GM18519 (cell line): ENCODE data around the gene LASP1NB.
"Not testable (repeated sequence)": the region's sequence is repeated elsewhere in the genome, so short reads cannot be mapped to it uniquely, and the experiment has no call there.

ENCODE experiments used
- ATAC-seq: cut with Tn5 transposase; IDR thresholded peaks from one replicate; pipeline ENCODE4 v1.9.1; 2021; ENCODE audit warnings: mild to moderate bottlenecking, moderate library complexity; ENCODE audit not compliant: unreplicated experiment, low FRiP score

The LASP1NB gene

DNA sequence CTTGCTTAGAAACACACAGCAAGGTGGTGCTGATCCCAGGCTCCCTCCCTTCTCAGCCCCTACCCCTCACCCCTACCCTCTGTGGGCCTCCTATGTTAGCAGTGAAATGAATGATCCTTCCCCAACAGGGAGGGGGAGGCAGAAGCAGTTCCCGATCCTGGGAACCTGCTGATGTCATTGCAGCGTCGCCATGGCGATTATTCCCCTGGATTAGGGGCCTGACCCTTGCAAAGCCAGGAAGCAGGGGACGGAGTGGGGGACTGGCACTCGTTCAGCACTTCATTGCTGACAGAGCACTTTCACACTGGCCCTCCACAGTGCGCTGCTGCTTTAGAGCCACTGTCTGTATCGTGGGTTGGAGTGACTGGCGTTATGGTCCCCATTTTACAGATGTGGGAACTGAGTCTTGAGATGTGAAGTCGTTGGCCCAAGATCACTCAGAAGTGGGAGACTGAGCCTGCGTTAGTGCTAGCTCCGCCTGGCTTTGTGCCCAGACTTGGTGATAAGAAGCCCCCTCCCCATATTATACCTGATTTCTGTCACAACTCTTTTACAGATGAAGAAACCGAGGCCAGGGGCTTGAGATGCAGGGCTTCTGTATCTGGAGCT lies 29.0 kb upstream of the LASP1NB start:
- no peak for ATAC-seq

DNA sequence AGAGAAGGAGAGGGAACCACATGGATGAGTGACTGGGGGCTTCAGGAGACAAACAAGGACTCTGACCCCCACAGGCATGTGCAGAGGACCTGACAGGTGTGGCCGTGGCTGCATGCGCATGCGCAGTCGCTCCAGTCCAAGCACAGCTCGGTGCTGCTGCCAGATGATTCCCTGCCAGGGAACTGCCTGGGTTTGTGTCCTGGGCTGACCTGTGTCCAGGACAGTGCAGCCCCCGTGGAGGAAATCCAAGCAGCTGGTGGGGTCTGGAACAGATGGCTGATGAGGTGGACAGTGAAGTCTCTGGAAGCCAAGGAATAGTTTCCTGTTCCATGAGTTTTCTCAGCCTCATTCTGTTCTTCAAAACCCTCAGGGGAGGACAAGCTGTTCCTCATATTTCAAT lies 28.2 kb upstream of the LASP1NB start:
- no peak for ATAC-seq

DNA sequence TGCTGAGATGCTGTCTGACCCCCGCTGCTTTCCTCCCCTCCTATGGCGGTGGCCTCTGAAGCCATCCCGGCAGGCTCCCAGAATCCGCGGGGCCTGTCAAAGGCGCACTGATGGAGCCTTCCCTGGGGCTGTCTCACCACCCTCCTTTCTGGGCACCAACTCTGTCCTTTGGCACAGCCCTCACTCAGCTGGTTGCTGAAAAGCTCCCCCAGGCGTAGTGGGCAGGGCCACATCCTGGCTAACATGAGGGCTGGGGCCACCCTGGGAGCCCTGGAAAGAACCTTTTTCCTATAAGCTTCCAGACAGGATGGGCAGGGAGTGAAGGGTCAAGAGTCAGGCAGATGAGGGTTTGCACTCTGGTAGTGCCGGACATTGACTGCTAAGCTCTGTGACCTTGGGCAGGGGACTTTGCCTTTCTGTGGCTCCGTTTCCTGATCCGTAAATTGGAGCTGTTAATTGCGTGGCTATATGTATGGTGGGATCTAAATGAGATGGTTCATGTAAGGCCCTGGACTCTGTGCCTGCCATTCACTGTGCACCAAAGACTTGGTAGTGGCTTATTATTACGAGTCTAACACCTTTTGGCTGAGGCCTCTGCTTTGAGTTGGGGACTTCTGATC lies 27.6 kb upstream of the LASP1NB start:
- no peak for ATAC-seq

DNA sequence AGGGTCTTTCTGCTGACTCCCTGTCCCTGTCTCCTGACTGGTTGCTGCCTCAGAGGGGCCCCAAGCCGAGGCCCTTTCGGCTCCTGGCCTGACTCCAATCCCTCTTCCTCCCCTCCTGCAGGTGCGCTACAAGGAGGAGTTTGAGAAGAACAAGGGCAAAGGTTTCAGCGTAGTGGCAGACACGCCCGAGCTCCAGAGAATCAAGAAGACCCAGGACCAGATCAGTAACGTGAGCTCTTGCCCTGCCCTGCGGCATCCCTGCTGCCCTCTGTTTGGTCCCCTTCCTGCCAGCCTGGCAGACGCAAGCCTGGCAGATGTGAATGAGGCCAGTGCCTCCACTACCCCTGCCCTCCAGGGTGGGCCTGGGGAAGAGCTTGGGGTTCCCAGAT lies 27.1 kb upstream of the LASP1NB start:
- no peak for ATAC-seq

DNA sequence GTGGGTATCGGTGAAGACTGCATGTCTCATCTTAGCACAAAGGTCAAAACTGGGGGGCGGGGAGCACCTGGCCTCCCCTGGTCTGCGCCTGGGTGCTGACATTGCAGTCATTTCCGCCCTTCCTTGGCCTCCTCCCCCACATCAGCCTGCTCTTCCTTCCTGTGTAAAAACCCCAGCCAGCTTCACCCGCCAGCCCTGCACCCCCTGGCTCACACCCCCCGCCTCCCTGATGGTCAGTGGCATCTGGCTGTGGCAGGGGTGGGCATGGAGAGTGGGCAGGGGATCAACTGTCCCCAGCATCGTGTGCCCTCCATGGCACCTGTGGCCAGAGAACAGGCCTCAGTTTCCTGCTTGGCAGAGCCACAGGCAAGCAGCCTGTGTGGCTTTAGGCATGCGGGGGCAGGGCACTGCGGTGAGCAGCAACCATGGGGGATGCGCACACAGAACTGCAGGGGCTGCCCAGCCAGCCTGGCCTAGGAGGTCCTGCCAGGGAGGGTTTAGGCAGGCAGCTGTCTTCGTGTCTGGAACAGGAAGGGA lies 26.5 kb upstream of the LASP1NB start:
- no peak for ATAC-seq

DNA sequence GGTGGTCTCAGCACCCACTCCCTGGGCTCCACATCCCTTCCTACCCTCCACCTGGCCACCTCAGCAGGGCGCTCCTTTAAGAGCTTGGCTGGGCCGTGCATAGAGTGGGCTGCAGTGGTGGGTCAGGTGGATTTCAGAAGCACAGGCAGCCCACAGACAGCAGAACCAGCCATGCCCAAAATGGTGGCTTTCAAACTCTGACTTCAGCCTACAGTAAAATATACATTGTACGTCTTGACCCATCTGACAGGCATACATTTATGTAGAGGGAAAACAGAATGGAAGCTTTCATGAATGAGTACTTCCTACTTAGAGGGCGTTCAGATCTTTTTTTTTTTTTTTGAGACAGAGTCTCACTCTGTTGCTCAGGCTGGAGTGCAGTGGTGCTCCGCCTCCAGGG lies 26.0 kb upstream of the LASP1NB start:
- ATAC-seq = no peak

DNA sequence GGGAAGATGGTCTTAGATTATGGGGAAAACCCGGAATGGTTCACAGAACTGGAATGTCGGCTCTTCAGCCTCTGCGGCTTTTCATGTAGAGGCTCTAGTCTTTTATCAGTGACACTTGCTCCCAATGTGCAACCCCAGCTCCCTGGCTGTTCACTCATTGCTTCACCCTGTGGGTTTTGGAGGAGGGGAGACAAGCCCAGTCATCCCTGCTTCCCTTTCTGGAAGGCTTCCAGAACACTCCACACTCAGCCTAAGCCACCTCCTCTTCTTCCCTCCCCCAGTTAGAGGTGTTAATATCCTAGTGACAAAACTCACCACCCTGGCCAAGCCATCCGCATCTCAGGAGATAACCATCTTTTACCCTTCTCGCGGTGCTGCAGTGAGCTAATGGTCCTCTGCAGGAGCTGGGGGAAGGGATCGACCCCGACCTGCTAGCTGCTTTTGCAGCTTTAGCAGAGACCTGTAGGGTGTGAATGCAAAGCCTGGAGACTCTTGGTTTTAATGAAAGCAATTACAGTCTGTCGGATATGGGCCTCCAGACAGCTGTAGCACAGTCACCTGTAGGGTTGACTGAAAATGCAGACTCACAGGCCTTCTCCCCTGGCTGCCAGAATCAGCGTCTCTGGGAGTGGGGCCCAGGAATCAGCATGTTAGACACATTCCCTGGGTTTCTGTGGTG lies 24.3 kb upstream of the LASP1NB start:
- ATAC-seq = no peak

DNA sequence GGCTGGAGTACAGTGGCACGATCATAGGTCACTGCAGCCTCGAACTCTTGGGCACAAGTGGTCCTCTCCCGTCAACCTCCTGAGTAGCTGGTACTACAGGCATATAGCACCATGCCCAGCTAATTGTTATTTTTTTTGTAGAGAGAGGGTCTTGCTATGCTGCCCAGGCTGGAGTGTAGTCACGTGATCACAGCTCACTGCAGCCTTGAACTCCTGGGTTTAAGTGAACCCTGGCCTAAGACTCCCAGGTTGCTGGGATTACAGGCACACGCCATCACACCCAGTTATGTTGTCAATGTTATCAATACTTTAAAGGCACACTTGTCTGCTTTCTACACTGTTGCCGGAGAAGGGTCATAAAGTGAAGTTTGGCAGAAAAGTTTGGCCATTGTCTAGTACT lies 22.0 kb upstream of the LASP1NB start:
- ATAC-seq = no peak

DNA sequence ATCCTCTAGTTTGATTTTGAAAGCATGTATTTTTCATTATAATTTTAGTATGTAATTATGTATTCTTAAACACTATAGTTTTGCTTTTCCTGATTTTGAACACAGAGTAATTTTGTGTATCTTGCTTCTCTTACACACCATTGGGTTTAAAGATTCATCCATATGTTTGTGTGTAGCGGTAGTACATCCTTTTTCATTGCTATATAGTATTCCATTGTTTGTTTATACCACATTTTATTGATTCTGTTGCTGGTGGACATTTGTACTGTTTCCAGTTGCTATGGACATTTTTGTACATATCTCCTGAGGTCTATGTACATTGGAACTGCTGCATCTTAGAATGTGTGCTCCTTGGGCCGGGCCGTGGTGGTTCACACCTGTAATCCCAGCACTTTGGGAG lies 20.5 kb upstream of the LASP1NB start:
- ATAC-seq = no peak

DNA sequence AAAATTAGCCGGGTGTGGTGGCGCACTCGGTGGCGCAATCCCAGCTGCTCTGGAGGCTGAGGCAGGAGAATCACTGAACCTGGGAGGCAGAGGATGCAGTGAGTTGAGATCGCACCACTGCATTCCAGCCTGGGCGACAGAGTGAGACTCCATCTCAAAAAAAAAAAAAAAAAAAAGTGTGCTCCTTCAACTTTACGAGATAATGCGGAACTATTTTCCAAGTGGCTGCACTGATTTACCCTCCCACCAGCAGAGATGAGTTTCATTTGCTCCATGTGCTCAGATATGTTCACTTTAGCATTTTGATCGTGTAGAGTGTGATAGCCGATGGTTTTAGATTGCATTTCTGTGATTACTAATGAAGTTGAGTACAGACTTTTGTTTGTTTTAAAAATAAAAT lies 20.0 kb upstream of the LASP1NB start:
- no peak for ATAC-seq

DNA sequence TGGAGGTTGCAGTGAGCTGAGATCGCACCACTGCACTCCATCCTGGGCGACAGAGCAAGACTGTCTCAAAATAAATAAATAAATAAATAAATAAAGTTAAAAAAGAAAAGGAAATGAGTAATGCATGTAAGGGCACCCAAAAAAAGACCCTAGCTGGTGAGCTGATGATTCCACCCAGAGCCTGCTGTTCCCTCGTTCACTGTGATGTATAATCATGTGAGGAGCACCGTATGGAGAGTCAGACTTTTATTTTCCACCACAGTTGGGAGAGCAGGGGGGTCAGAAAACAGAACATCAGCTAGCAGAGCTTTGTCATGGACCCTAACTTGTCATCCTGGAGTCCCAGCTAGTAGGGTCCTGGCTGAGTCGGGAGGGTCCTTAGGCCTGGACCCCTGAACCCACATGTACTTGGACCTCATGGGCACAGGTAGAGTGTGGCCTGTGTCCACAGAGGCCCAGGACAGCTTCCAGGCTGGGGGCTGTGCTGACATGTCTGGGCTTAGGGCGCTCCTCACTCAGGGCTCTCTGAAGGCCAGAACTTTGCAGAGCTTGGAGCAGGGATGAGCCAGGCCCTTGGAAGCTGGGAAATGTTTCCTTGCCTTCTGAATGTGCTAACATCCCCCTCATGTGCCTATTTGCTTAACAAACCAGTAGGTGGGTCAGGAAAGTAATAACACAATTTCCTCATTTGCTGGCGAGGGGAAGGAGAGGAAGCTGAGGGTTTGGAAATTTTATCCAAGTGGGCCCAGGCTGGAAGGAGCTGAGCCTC lies 18.8 kb upstream of the LASP1NB start:
- no peak for ATAC-seq

DNA sequence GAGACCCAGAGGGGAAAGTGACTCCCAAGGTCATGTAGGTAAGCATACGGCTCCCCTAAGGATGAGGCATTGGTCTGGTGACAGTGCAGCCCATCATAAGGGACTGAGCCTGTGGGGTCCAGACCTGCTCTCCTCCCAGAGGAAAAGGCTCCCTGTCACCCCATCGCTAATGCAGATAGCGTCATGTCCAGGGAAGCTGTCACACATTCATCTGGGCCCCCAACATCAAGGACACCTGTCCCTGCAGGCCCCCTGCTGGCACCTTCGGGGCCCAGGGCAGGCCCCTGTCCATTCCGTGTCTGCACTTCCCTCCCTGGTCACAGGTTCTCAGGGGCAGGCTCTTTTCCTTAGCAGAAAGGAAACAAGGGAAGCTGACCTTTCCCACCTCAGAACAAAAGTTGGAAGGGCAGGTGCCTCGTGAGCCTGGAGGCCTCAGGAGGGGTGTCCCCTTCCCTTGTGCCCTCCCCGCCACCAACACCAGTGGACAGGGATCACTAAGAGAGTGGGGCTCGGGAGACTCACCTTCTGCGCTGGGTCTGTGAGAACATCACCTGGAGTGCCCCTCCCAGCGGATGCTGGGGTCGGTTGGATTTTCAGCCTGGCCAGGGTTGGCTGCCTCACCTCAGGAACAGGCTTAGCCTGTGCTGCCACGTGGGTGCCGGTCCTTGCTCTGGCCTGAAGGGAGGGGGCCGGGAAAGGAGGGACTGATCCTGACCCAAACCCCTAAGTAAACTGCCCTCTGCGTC lies 17.3 kb upstream of the LASP1NB start:
- no peak for ATAC-seq

DNA sequence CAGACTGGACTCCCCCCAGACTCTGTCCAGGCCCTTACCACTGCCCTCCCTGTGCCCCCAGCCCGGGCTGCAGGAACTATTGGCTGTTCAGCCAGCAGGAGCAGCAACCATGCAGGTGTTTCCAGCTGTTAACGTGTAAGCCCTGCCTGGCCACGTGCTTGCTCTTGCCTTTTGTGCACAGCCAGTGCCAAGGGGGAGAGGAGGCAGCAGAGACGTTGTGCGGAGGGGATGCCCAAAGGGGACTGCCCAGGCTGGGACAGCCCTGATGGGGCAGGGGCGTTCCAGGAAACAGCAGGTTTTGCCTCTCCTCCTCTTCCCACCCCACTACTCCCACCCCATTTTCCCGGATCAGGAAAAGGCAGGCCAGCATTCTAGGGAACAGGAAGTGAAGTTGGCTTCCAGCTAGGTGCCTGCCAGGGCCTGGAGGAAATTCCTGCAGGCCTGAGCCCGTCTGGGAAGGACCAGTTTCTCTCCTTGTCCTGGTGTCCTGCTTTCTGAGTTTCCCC lies 16.7 kb upstream of the LASP1NB start:
- no peak for ATAC-seq

DNA sequence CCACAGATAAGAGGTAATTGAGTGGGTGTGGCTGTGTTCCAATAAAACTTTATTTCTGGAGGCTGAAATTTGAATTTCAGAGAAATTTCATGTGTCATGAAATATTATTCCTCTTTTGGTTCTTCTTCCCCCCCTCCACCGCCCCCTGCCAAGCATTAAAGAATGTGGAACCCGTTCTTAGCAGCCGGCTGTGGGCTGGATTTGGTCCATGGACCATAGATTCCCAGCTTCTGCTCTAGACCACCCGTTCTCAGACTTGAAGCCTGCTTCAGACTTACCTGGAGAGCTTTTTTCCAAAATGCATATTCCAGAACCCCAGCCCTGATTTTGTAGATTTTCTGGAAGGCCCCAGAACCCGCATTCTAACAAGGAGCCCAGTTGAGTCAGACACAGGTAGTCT lies 15.1 kb upstream of the LASP1NB start:
- ATAC-seq = no peak

DNA sequence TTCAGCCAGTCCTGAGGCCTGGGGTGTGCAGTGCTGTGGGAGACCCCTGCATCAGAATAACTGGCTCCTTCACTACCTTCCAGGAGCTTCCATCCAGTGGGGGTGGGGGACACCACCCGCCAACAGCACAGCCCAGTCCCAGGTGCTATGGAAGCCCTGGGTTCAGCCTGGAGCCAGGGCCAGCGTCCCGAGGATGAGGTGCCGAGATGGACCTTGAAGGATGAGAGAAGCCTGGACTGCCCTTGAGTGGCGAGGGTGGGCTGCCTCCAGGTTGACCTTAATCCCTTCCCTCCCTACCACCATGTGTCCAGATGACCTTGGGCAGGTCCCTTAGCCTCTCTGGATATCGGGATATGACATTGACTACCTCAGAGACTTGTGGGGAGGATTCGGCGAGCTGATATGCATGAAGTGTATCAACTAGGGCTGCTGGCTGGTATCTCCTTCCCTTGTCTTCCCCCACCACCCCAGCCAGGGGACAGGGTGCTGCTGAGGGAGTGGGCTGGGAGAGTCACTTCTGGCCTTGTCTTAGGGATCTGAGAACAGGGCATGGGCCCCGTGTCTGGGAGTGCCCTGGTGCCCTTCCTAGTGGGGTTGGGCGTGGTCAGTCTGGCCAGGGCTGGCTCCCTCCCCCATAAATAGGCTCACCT lies 14.2 kb upstream of the LASP1NB start:
- no peak for ATAC-seq

DNA sequence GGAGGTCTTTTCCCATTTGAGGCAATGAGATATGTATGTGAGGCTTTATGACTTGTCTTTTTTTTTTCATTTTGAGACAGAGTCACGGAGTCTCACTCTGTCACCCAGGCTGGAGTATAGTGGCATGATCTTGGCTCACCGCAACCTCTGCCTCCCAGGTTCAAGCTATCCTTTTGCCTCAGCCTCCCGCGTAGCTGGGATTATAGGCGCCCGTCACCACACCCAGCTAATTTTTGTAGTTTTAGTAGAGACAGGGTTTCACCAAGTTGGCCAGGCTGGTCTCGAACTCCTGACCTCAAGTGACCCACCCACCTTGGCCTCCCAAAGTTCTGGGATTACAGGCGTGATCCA lies 13.7 kb upstream of the LASP1NB start:
- ATAC-seq = not testable (repeated sequence)

DNA sequence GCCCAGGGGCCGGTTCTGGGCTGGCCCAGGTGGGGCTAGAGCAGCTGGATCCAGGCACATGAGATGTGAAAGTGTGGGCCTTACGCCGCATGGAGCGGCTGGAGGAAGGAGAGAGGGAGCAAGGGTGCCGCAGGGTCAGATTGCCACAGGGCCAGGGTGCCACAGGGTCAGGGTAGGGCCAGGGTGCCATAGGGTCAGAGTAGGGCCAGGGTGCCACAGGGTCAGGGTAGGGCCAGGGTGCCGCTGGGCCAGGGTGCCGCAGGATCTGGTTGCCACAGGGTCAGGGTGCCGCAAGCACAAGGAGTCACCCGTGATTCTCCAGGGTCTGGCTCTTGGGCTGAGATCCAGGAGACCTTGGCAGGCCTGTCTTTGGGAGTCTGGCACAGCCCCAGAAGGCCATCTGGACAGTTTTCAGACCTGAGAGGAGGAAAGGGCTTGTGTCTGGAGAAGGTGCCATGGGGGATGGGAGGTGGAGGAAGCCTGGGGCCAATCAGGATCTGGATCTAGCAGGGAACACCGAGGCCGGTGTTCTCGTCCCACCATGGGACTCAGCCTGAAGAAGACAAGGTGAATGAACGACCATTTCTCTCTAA lies 13.1 kb upstream of the LASP1NB start:
- no peak for ATAC-seq

DNA sequence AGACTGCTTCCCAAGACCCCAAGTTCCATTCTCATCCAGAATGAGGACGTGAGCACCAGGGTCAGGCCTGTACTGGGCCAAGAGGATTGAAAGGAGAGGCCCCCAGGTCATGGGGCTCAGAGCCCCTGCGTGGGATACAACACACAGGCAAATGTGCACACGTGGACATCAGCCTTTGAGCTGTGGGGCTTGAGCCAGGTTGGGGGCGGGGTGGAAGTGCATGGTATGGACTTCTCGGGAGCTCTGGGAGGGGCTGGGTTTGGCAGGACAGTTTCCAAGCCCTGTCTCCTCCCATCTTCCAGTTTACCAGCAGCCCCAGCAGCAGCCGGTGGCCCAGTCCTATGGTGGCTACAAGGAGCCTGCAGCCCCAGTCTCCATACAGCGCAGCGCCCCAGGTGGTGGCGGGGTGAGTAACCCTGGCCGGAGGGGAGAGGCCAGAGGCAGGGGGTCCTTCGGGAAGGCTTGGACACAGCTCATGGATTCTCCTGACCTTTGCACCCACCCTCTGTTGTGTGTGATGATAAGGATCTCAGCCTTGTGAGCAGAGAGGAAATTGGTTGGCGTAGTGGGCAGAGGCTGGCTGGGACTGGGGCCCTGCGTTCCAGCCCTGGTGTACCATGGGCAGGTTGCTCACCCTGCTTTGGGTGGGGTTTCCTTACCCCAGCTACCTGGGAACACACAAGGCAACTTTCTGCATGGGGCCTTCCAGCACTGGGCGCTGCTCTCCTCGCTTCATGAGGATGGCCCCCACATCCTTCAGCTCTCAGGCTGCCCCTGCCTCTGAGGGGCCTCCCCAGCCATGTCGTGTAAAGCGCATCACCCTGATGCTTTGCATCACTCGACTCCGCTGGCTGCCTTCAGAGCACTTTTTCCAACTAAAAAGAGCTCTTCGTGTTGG lies 10.4 kb upstream of the LASP1NB start:
- ATAC-seq = no peak

DNA sequence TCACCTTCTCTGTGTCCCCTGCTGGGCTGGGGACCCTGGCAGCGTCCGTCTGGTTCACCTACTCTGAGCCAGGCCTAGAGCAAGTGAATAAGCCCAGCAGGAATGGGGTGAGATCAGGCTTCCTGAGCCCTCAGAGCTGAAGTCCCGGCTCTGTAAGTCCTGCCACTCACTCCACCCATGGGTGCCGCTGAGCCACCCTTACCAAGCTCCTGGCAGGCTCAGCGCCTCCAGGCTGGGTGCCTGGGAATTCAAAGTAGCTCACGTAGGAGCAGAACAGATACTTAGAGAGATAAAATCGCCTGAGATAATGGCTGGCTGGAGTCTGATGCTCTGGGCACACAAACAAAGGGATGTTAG lies 9.8 kb upstream of the LASP1NB start:
- no peak for ATAC-seq
